ENCODE results near the gene BUB1B. TPM values are rescaled to one million over a fixed set of nuclear protein-coding genes. Genes with fewer than 3 reads are reported as not detected.

Gene BUB1B
- total and polyA plus RNA-seq, 9 of the 15 experiments (the other 6 are each of a cell fraction or from before 2014, with no cell fraction given) = 28.7 to 113 (median 82.2) TPM

DNA sequence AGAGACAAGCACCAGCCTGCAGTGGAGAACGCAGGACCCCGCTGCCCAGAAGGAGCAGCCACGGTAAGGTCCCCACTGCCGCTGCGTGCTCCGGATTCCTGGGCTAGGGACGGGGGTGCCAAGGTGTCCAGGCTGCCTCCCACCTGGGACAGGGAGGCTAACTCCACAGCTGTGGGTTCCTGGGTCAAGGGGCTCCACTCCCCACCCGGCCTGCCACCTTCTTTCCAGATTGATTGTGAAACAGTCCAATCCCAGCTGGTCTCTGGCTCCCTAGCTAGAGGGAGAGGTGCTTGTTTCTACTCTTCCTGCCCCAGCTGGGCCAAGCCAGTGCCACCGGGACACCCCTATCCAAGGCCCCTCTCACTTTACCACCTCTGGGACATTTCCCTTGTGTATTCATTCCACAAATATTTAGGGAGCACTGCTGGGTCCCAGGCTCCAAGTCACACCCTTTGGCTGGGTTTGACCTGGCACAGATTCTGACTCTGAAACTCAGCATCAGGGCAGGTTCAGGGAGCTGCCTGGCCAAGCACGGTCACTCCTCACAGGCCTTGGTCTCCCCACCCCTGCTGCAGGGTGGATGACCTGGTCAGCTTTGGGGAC is 79.9 kb downstream of the BUB1B start:
- in situ Hi-C loops (cut with MboI) = no loop called here
- TF ChIP-seq ZNF586 (CRISPR knock-in tag; conservative IDR thresholded peaks at IDR 0.05) (no peak), NRF1 (conservative IDR thresholded peaks at IDR 0.05 in 1 of 2, IDR thresholded peaks at IDR 0.05 in 1 of 2) (no peak), NFE2L1 (tag; IDR thresholded peaks at IDR 0.05; ENCODE audit: borderline replicate concordance, low read depth) (no peak), ZNF780A (CRISPR knock-in tag; IDR thresholded peaks at IDR 0.05) (no peak), BRD4 (IDR thresholded peaks at IDR 0.05) (no peak), RAD21 (CRISPR knock-in tag; conservative IDR thresholded peaks at IDR 0.05 in 1 of 2, IDR thresholded peaks at IDR 0.05 in 1 of 2) (no peak), CREB1 (IDR thresholded peaks at IDR 0.05) (no peak), CREB1 (CRISPR knock-in tag; IDR thresholded peaks at IDR 0.05) (no peak), GTF2A2 (tag; IDR thresholded peaks at IDR 0.05) (no peak), ZNF79 (CRISPR knock-in tag; IDR thresholded peaks at IDR 0.05; ENCODE audit: low read depth) (no peak), KLF1 (tag; IDR thresholded peaks at IDR 0.05) (no peak), NCOR1 (IDR thresholded peaks at IDR 0.05) (no peak)
- TF ChIP-seq, protein P1, sequence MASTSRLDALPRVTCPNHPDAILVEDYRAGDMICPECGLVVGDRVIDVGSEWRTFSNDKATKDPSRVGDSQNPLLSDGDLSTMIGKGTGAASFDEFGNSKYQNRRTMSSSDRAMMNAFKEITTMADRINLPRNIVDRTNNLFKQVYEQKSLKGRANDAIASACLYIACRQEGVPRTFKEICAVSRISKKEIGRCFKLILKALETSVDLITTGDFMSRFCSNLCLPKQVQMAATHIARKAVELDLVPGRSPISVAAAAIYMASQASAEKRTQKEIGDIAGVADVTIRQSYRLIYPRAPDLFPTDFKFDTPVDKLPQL (IDR thresholded peaks at IDR 0.05; ENCODE audit: extremely low read depth, insufficient read length) = no peak
- TF ChIP-seq, protein P2, sequence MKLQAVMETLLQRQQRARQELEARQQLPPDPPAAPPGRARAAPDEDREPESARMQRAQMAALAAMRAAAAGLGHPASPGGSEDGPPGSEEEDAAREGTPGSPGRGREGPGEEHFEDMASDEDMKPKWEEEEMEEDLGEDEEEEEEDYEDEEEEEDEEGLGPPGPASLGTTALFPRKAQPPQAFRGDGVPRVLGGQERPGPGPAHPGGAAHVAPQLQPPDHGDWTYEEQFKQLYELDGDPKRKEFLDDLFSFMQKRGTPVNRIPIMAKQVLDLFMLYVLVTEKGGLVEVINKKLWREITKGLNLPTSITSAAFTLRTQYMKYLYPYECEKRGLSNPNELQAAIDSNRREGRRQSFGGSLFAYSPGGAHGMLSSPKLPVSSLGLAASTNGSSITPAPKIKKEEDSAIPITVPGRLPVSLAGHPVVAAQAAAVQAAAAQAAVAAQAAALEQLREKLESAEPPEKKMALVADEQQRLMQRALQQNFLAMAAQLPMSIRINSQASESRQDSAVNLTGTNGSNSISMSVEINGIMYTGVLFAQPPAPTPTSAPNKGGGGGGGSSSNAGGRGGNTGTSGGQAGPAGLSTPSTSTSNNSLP (IDR thresholded peaks at IDR 0.05; ENCODE audit: borderline replicate concordance, low read depth, low read length) = no peak
- TF ChIP-seq, protein P3, sequence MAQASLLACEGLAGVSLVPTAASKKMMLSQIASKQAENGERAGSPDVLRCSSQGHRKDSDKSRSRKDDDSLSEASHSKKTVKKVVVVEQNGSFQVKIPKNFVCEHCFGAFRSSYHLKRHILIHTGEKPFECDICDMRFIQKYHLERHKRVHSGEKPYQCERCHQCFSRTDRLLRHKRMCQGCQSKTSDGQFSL (CRISPR knock-in tag; IDR thresholded peaks at IDR 0.05) = no peak
- TF ChIP-seq, protein P3 (tag; IDR thresholded peaks at IDR 0.05) = no peak
- Histone ChIP-seq H3K79me2 (ENCODE audit: control insufficient read depth, insufficient read depth, low read length) (no peaks in the 10 kb centered on the region), H2AFZ (ENCODE audit: low read depth, low read length) (no peak overlapping the region), H4K20me1 (replicated peaks; ENCODE audit: control insufficient read depth, insufficient read depth, low read length) (no peaks in the 10 kb centered on the region), H3K4me3 (no peak overlapping the region), H3K9me1 (ENCODE audit: control insufficient read depth, insufficient read depth, low read length) (no peaks in the 10 kb centered on the region), H3K27ac (ENCODE audit: extremely low read depth, low read depth, low read length) (no peak overlapping the region), H3K9ac (ENCODE audit: insufficient read depth in 1 of 2, low read depth in 2 of 2, low read length in 2 of 2) (no peak overlapping the region), H3K9me3 (replicated peaks; ENCODE audit: control insufficient read depth, insufficient read depth, low read depth, low read length) (no peaks in the 10 kb centered on the region), H3K27me3 (ENCODE audit: control insufficient read depth in 2 of 2, insufficient read depth in 2 of 2, low read length in 2 of 2) (peaks cover 0 to 7% of the 10 kb centered on the region in 2 experiments; a peak in 1 of 5 replicates), H3K4me1 (replicated peaks in 1 of 2; ENCODE audit: control insufficient read depth in 2 of 2, insufficient read depth in 2 of 2, low read length in 2 of 2) (peaks cover 24 to 40% of the 10 kb centered on the region in 2 experiments; a peak in 4 of 5 replicates), H3K4me2 (ENCODE audit: insufficient read depth, low read length) (no peak overlapping the region), H3K36me3 (ENCODE audit: control insufficient read depth, insufficient read depth, low read length) (no peaks in the 10 kb centered on the region)
- ATAC-seq (no peak), FAIRE-seq (no peak), DNase-seq (ENCODE audit: extremely low read depth in 1 of 4, low spot score in 3 of 4) (peak in 1 of 4 experiments; percentile 7)
- WGBS (ENCODE audit: insufficient coverage, low coverage, missing lambda C conversion rate) = 28% methylated on average over 3 of the region's 10 CpGs
- ChIA-PET CTCF (ENCODE audit: low intra/inter-chr PET ratio) (no interaction called here), POLR2A (interaction anchor here (0.7 to 1.8 kb wide), 2 partner anchors 14 to 53 kb away, joined by 3 to 6 read pairs; no protein-coding TSS in a partner anchor)
- intact Hi-C loops (cut with micrococcal nuclease) = no loop called here
- no TSS peak for BruUV-seq (replicated peaks)

All from K562 (cell line).